Measurements from ENCODE around the gene MGA. TPM values are rescaled to one million over a fixed set of nuclear protein-coding genes. Genes with fewer than 3 reads are reported as not detected.

Gene MGA
- total RNA-seq, 4 donors from 2014 or later = 53.1 to 107 (median 67.6) TPM

- Histone ChIP-seq H3K27me3 (no peaks in the 10 kb centered on the region), H3K9me3 (no peaks in the 10 kb centered on the region), H3K36me3 (no peaks in the 10 kb centered on the region), H3K4me3 (replicated peaks in 1 of 3) (no peak overlapping the region), H3K4me1 (peaks cover 4 to 10% of the 10 kb centered on the region in 2 donors), H3K27ac (no peak overlapping the region)
- TF ChIP-seq CTCF (IDR thresholded peaks at IDR 0.05) = no peak
- no peak for TF ChIP-seq POLR2A (IDR thresholded peaks at IDR 0.05)
- DNase-seq = no peak
- 91 to 98% methylated on average over 1 of the region's 1 CpG for WGBS, 2 donors
- intact Hi-C loops (cut with DNase I) = no loop called here
Measured at GRCh38 chr15:41689083-41689482, 28.9 kb downstream of the MGA start.

GRCh38 chr15:41689834-41690233 lies 29.6 kb downstream of the MGA start:
- intact Hi-C loops (cut with DNase I) = no loop called here
- WGBS, 2 donors = 98 to 100% methylated on average over 1 of the region's 1 CpG
- no peaks in the 10 kb centered on the region for H3K9me3 ChIP-seq
- no peak for DNase-seq
- no peaks in the 10 kb centered on the region for H3K36me3 ChIP-seq
- H3K27me3 ChIP-seq = no peaks in the 10 kb centered on the region
- H3K27ac ChIP-seq = no peak overlapping the region
- H3K4me3 ChIP-seq (replicated peaks in 1 of 3) = no peak overlapping the region
- peaks cover 4 to 10% of the 10 kb centered on the region in 2 donors for H3K4me1 ChIP-seq
- no peak for TF ChIP-seq POLR2A (IDR thresholded peaks at IDR 0.05)
- TF ChIP-seq CTCF (IDR thresholded peaks at IDR 0.05) = no peak

- Histone ChIP-seq H3K36me3 (no peaks in the 10 kb centered on the region), H3K9me3 (no peaks in the 10 kb centered on the region), H3K27me3 (no peaks in the 10 kb centered on the region), H3K27ac (no peak overlapping the region), H3K4me3 (replicated peaks in 1 of 3) (no peak overlapping the region), H3K4me1 (peaks cover 4 to 10% of the 10 kb centered on the region in 2 donors)
- intact Hi-C loops (cut with DNase I) = no loop called here
- 45 to 54% methylated on average over 1 of the region's 1 CpG for WGBS, 2 donors
- TF ChIP-seq POLR2A (IDR thresholded peaks at IDR 0.05) (no peak), CTCF (IDR thresholded peaks at IDR 0.05) (no peak)
- DNase-seq = no peak
Measured at GRCh38 chr15:41690636-41691035, 30.4 kb downstream of the MGA start.

GRCh38 chr15:41691471-41691870 lies 31.3 kb downstream of the MGA start:
- no peak for DNase-seq
- Histone ChIP-seq H3K36me3 (peaks cover 0 to 5% of the 10 kb centered on the region in 2 donors), H3K27me3 (no peaks in the 10 kb centered on the region), H3K4me1 (peaks cover 4 to 10% of the 10 kb centered on the region in 2 donors), H3K9me3 (no peaks in the 10 kb centered on the region), H3K4me3 (replicated peaks in 1 of 3) (no peak overlapping the region), H3K27ac (no peak overlapping the region)
- whole genome bisulfite sequencing, 2 donors = 92 to 93% methylated on average over 2 of the region's 2 CpGs
- TF ChIP-seq POLR2A (IDR thresholded peaks at IDR 0.05) (no peak), CTCF (IDR thresholded peaks at IDR 0.05) (no peak)
- intact Hi-C loops (cut with DNase I) = no loop called here

- intact Hi-C loops (cut with DNase I) = no loop called here
- H3K36me3 ChIP-seq = peaks cover 0 to 10% of the 10 kb centered on the region in 2 donors
- DNase-seq = no peak
- no peaks in the 10 kb centered on the region for H3K9me3 ChIP-seq
- TF ChIP-seq CTCF (IDR thresholded peaks at IDR 0.05) (no peak), POLR2A (IDR thresholded peaks at IDR 0.05) (no peak)
- H3K4me1 ChIP-seq = peaks cover 4 to 10% of the 10 kb centered on the region in 2 donors
- H3K27ac ChIP-seq = no peak overlapping the region
- H3K4me3 ChIP-seq (replicated peaks in 1 of 3) = no peak overlapping the region
- 51 to 63% methylated on average over 4 of the region's 4 CpGs for WGBS, 2 donors
- H3K27me3 ChIP-seq = no peaks in the 10 kb centered on the region
Measured at GRCh38 chr15:41692049-41692448, 31.8 kb downstream of the MGA start.
